Liver (tissue), 9 donors: ENCODE measurements around the gene TBL1XR1. TPM values are rescaled to one million over a fixed set of nuclear protein-coding genes. Genes with fewer than 3 reads are reported as not detected.

Experiments
- DNase-seq: peaks from one replicate; pipeline ENCODE4 v3.0.0-alpha.2; 2017; ENCODE audit warnings: low spot score
- H3K27ac ChIP-seq, 2 donors: one replicate each; pipeline ENCODE4 v1.7.0; 2013; ENCODE audit warnings: inconsistent platforms in 2 of 2, low read length in 2 of 2, control low read depth in 1 of 2, low read depth in 1 of 2, mild to moderate bottlenecking in 1 of 2
- H3K27me3 ChIP-seq, 4 donors: one replicate each; pipeline versions ENCODE4 v1.6.1 to v1.7.0; 2013; ENCODE audit warnings: low read length in 3 of 4, inconsistent platforms in 1 of 4, mild to moderate bottlenecking in 1 of 4, moderate library complexity in 1 of 4; ENCODE audit not compliant: control insufficient read depth in 4 of 4, insufficient read depth in 4 of 4
- H3K36me3 ChIP-seq, 4 donors: one replicate each; pipeline versions ENCODE4 v1.6.1 to v1.7.0; 2013; ENCODE audit warnings: low read length in 3 of 4, mild to moderate bottlenecking in 3 of 4, low read depth in 1 of 4, moderate library complexity in 1 of 4; ENCODE audit not compliant: control insufficient read depth in 4 of 4, insufficient read depth in 3 of 4
- H3K4me1 ChIP-seq, 4 donors: one replicate each; pipeline versions ENCODE4 v1.6.1 to v1.7.0; 2013; ENCODE audit warnings: low read length in 3 of 4, mild to moderate bottlenecking in 3 of 4, moderate library complexity in 1 of 4; ENCODE audit not compliant: control insufficient read depth in 4 of 4, insufficient read depth in 4 of 4
- H3K4me3 ChIP-seq, 3 donors: one replicate each; pipeline versions ENCODE4 v1.6.1 to v1.7.0; 2013; ENCODE audit warnings: low read length in 3 of 3, control low read depth in 1 of 3, low read depth in 1 of 3, mild to moderate bottlenecking in 1 of 3
- H3K9ac ChIP-seq, 2 donors: one replicate each; pipeline ENCODE4 v1.7.0; 2013; ENCODE audit warnings: low read length in 2 of 2, mild to moderate bottlenecking in 2 of 2, moderate library complexity in 2 of 2, control low read depth in 1 of 2, low read depth in 1 of 2
- H3K9me3 ChIP-seq, 4 donors: one replicate each; pipeline versions ENCODE4 v1.6.1 to v1.7.0; 2013; ENCODE audit warnings: low read length in 3 of 4; ENCODE audit not compliant: control insufficient read depth in 4 of 4
- CTCF ChIP-seq: fragments of 150-350 bp; IDR thresholded peaks from 2 replicates; pipeline ENCODE4 v1.5.1; 2017; ENCODE audit warnings: improper control_type of control experiment, low read depth, low read length; ENCODE audit not compliant: missing input control
- EGR1 ChIP-seq, 2 donors: IDR thresholded peaks; 2 replicates each; pipeline ENCODE4 v1.6.1; 2016 to 2018; ENCODE audit warnings: antibody characterized with exemption in 2 of 2, low read depth in 2 of 2
- FOXA1 ChIP-seq: IDR thresholded peaks from 2 replicates; pipeline ENCODE4 v1.6.1; 2016; ENCODE audit warnings: antibody characterized with exemption
- FOXA2 ChIP-seq: IDR thresholded peaks from 2 replicates; pipeline ENCODE4 v1.6.1; 2016; ENCODE audit warnings: antibody characterized with exemption
- GABPA ChIP-seq, 2 donors: IDR thresholded peaks in 1 of 2; conservative IDR thresholded peaks in 1 of 2; 2 replicates each; pipeline ENCODE4 v1.6.1; 2016; ENCODE audit warnings: antibody characterized with exemption in 2 of 2, mild to moderate bottlenecking in 1 of 2, moderate library complexity in 1 of 2
- HNF4A ChIP-seq, 2 donors: conservative IDR thresholded peaks; 2 replicates each; pipeline ENCODE4 v1.6.1; 2016; ENCODE audit warnings: antibody characterized with exemption in 2 of 2, mild to moderate bottlenecking in 2 of 2
- HNF4G ChIP-seq: IDR thresholded peaks from 2 replicates; pipeline ENCODE4 v1.6.1; 2016; ENCODE audit warnings: antibody characterized with exemption
- JUND ChIP-seq, 2 donors: IDR thresholded peaks; 2 replicates each; pipeline ENCODE4 v1.6.1; 2016; ENCODE audit warnings: antibody characterized with exemption in 2 of 2
- NR2F2 ChIP-seq: IDR thresholded peaks from 2 replicates; pipeline ENCODE4 v1.6.1; 2016; ENCODE audit warnings: antibody characterized with exemption
- RXRA ChIP-seq, 2 donors: IDR thresholded peaks; 2 replicates each; pipeline ENCODE4 v1.6.1; 2017 to 2018; ENCODE audit warnings: antibody characterized with exemption in 2 of 2, mild to moderate bottlenecking in 1 of 2
- SP1 ChIP-seq: IDR thresholded peaks from 2 replicates; pipeline ENCODE4 v1.6.1; 2018; ENCODE audit warnings: antibody characterized with exemption, mild to moderate bottlenecking
- TAF1 ChIP-seq: conservative IDR thresholded peaks from 2 replicates; pipeline ENCODE4 v1.6.1; 2016; ENCODE audit warnings: antibody characterized with exemption, mild to moderate bottlenecking
- YY1 ChIP-seq: IDR thresholded peaks from 2 replicates; pipeline ENCODE4 v1.6.1; 2016; ENCODE audit warnings: antibody characterized with exemption, mild to moderate bottlenecking
- ZBTB33 ChIP-seq: IDR thresholded peaks from 2 replicates; pipeline ENCODE4 v1.6.1; 2016; ENCODE audit warnings: antibody characterized with exemption
- WGBS: extraction: QIAGEN DNeasy Blood & Tissue Kit; methylation state at CpG from one replicate; pipeline ENCODE4 v1.1.7; 2013; 5-methylcytosine and 5-hydroxymethylcytosine counted together
- polyA plus RNA-seq, 2 donors: library from polyadenylated mRNA; stranded (reverse) in 1 of 2; unstranded in 1 of 2; fragments of 200-250 nt in 1 of 2; fragments of >200 nt in 1 of 2; fragmentation: Nextera tagmentation in 1 of 2; extraction: Ambion mirVana in 1 of 2; gene quantifications; one replicate each; pipeline versions ENCODE4 v1.2.1 to v1.2.3, GENCODE V29; 2013 to 2015
- total RNA-seq, 2 donors: library from RNA; depleted of rRNA; stranded (reverse); fragments of >200 nt; gene quantifications; one replicate each; pipeline ENCODE4 v1.2.3, GENCODE V29; 2014
- TF ChIP-seq, protein P1 (sequence below): IDR thresholded peaks from 2 replicates; pipeline ENCODE4 v1.6.1; 2016; ENCODE audit warnings: antibody characterized with exemption
- TF ChIP-seq, protein P2 (sequence below): IDR thresholded peaks from 2 replicates; pipeline ENCODE4 v1.6.1; 2016; ENCODE audit warnings: antibody characterized with exemption, mild to moderate bottlenecking
- TF ChIP-seq, protein P3 (sequence below): IDR thresholded peaks from 2 replicates; pipeline ENCODE4 v1.6.1; 2016; ENCODE audit warnings: antibody characterized with exemption
- donor health status: healthy.
- donor health status: healthy.
- donor health status: healthy.
- donor health status: healthy.
- donor health status: healthy.

TBL1XR1 gene
- total and polyA plus RNA-seq, 4 donors: 10.3 to 65.9 (median 33.2) TPM

- no peak for DNase-seq
- TF ChIP-seq, protein P1, sequence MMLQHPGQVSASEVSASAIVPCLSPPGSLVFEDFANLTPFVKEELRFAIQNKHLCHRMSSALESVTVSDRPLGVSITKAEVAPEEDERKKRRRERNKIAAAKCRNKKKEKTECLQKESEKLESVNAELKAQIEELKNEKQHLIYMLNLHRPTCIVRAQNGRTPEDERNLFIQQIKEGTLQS: no peak
- TF ChIP-seq RXRA (IDR thresholded peaks at IDR 0.05) (no peak), FOXA1 (no peak), NR2F2 (no peak), HNF4G (no peak), CTCF (no peak), FOXA2 (no peak), JUND (IDR thresholded peaks at IDR 0.05) (no peak), SP1 (no peak), HNF4A (conservative IDR thresholded peaks at IDR 0.05) (no peak), EGR1 (IDR thresholded peaks at IDR 0.05; ENCODE audit: low read depth in 2 of 2) (no peak)
- TF ChIP-seq, protein P2, sequence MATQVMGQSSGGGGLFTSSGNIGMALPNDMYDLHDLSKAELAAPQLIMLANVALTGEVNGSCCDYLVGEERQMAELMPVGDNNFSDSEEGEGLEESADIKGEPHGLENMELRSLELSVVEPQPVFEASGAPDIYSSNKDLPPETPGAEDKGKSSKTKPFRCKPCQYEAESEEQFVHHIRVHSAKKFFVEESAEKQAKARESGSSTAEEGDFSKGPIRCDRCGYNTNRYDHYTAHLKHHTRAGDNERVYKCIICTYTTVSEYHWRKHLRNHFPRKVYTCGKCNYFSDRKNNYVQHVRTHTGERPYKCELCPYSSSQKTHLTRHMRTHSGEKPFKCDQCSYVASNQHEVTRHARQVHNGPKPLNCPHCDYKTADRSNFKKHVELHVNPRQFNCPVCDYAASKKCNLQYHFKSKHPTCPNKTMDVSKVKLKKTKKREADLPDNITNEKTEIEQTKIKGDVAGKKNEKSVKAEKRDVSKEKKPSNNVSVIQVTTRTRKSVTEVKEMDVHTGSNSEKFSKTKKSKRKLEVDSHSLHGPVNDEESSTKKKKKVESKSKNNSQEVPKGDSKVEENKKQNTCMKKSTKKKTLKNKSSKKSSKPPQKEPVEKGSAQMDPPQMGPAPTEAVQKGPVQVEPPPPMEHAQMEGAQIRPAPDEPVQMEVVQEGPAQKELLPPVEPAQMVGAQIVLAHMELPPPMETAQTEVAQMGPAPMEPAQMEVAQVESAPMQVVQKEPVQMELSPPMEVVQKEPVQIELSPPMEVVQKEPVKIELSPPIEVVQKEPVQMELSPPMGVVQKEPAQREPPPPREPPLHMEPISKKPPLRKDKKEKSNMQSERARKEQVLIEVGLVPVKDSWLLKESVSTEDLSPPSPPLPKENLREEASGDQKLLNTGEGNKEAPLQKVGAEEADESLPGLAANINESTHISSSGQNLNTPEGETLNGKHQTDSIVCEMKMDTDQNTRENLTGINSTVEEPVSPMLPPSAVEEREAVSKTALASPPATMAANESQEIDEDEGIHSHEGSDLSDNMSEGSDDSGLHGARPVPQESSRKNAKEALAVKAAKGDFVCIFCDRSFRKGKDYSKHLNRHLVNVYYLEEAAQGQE: no peak
- no peak overlapping the region for H3K4me3 ChIP-seq
- no peaks in the 10 kb centered on the region for H3K36me3 ChIP-seq
- no peaks in the 10 kb centered on the region for H3K4me1 ChIP-seq
- 97% methylated on average over 25 of the region's 25 CpGs for WGBS
- H3K27me3 ChIP-seq: no peaks in the 10 kb centered on the region
- H3K9me3 ChIP-seq: no peaks in the 10 kb centered on the region
- no peak overlapping the region for H3K27ac ChIP-seq
- no peak overlapping the region for H3K9ac ChIP-seq
These were observed 31.4 kb upstream of the TBL1XR1 start for GRCh38 chr3:177228601-177229190.

DNA sequence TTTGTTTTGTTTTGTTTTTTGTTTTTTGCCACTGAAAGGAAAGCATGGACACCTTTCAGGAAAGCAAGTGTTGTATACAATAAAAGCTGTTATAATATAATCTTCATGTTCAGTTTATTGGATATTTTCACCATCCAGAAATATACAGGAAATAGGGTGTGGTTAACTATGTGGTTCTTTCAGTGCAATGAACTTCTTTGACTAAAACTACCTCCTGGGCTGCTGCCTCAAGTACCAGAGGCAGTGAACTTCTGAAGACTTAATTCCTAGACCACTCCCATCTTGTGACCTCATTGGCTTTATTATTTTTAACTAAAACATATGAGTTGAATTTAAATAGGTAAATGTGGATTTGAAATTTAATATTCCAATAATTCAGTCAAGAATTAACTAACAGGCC lies 27.1 kb upstream of the TBL1XR1 start:
- no peak for DNase-seq
- H3K9ac ChIP-seq: no peak overlapping the region
- TF ChIP-seq, protein P3, sequence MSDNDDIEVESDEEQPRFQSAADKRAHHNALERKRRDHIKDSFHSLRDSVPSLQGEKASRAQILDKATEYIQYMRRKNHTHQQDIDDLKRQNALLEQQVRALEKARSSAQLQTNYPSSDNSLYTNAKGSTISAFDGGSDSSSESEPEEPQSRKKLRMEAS: no peak
- TF ChIP-seq TAF1 (no peak), FOXA1 (no peak), HNF4A (conservative IDR thresholded peaks at IDR 0.05) (no peak), YY1 (no peak), EGR1 (IDR thresholded peaks at IDR 0.05; ENCODE audit: low read depth in 2 of 2) (no peak), NR2F2 (no peak), FOXA2 (no peak), SP1 (no peak), RXRA (IDR thresholded peaks at IDR 0.05) (no peak), GABPA (IDR thresholded peaks at IDR 0.05 in 1 of 2, conservative IDR thresholded peaks at IDR 0.05 in 1 of 2) (no peak), ZBTB33 (no peak), CTCF (no peak)
- TF ChIP-seq, protein P1: no peak
- TF ChIP-seq, protein P2: no peak

More for the DNA sequence above, 27.1 kb upstream of the TBL1XR1 start:
- no peaks in the 10 kb centered on the region for H3K27me3 ChIP-seq
- no peaks in the 10 kb centered on the region for H3K36me3 ChIP-seq
- no peaks in the 10 kb centered on the region for H3K4me1 ChIP-seq
- no peak overlapping the region for H3K27ac ChIP-seq
- H3K9me3 ChIP-seq: no peaks in the 10 kb centered on the region
- no peak overlapping the region for H3K4me3 ChIP-seq
